ENCODE data around the gene CIRBP.
"Not testable (repeated sequence)": the region's sequence is repeated elsewhere in the genome, so short reads cannot be mapped to it uniquely, and the experiment has no call there.

The CIRBP gene

GRCh38 chr19:1304197-1304924, 35.2 kb downstream of the CIRBP start:
- no peak for TF ChIP-seq POLR2A (IDR thresholded peaks at IDR 0.05; ENCODE audit: low read length)
- no peak for TF ChIP-seq GATA1 (IDR thresholded peaks at IDR 0.05; ENCODE audit: low read depth, low read length)

GRCh38 chr19:1305354-1305753, 36.2 kb downstream of the CIRBP start:
- DNase-seq, result not testable (repeated sequence)

More at GRCh38 chr19:1304197-1304924, 35.2 kb downstream of the CIRBP start:
- no peak for DNase-seq

GRCh38 chr19:1307320-1307719, 38.2 kb downstream of the CIRBP start:
- DNase-seq, result no peak
- TF ChIP-seq POLR2A (IDR thresholded peaks at IDR 0.05; ENCODE audit: low read length) (no peak), GATA1 (IDR thresholded peaks at IDR 0.05; ENCODE audit: low read depth, low read length) (no peak)

- no peak for TF ChIP-seq GATA1 (IDR thresholded peaks at IDR 0.05; ENCODE audit: low read depth, low read length)
- TF ChIP-seq POLR2A (IDR thresholded peaks at IDR 0.05; ENCODE audit: low read length), result no peak
- DNase-seq, result no peak
Measured at GRCh38 chr19:1307755-1308303, 38.7 kb downstream of the CIRBP start.

- DNase-seq, result no peak
- no peak for TF ChIP-seq POLR2A (IDR thresholded peaks at IDR 0.05; ENCODE audit: low read length)
- TF ChIP-seq GATA1 (IDR thresholded peaks at IDR 0.05; ENCODE audit: low read depth, low read length), result no peak
Measured at GRCh38 chr19:1308718-1309117, 39.6 kb downstream of the CIRBP start.

- TF ChIP-seq GATA1 (IDR thresholded peaks at IDR 0.05; ENCODE audit: low read depth, low read length) (no peak), POLR2A (IDR thresholded peaks at IDR 0.05; ENCODE audit: low read length) (no peak)
- DNase-seq, result no peak
Measured at GRCh38 chr19:1309977-1310852, 41.1 kb downstream of the CIRBP start.

GRCh38 chr19:1310853-1311180, 41.7 kb downstream of the CIRBP start:
- no peak for DNase-seq
- TF ChIP-seq GATA1 (IDR thresholded peaks at IDR 0.05; ENCODE audit: low read depth, low read length) (no peak), POLR2A (IDR thresholded peaks at IDR 0.05; ENCODE audit: low read length) (no peak)

GRCh38 chr19:1311543-1312091, 42.5 kb downstream of the CIRBP start:
- TF ChIP-seq POLR2A (IDR thresholded peaks at IDR 0.05; ENCODE audit: low read length), result no peak
- TF ChIP-seq GATA1 (IDR thresholded peaks at IDR 0.05; ENCODE audit: low read depth, low read length), result no peak
- no peak for DNase-seq

GRCh38 chr19:1312767-1313694, 43.9 kb downstream of the CIRBP start:
- no peak for DNase-seq
- TF ChIP-seq POLR2A (IDR thresholded peaks at IDR 0.05; ENCODE audit: low read length), result no peak

GRCh38 chr19:1313695-1314613, 44.8 kb downstream of the CIRBP start:
- DNase-seq, result no peak
- no peak for TF ChIP-seq GATA1 (IDR thresholded peaks at IDR 0.05; ENCODE audit: low read depth, low read length)
- TF ChIP-seq POLR2A (IDR thresholded peaks at IDR 0.05; ENCODE audit: low read length), result no peak

GRCh38 chr19:1315470-1316166, 46.5 kb downstream of the CIRBP start:
- DNase-seq, result peak; percentile 49 to 56

GRCh38 chr19:1316466-1316865, 47.3 kb downstream of the CIRBP start:
- TF ChIP-seq POLR2A (IDR thresholded peaks at IDR 0.05; ENCODE audit: low read length) (no peak), GATA1 (IDR thresholded peaks at IDR 0.05; ENCODE audit: low read depth, low read length) (no peak)
- DNase-seq, result no peak

More at GRCh38 chr19:1315470-1316166, 46.5 kb downstream of the CIRBP start:
- TF ChIP-seq POLR2A (IDR thresholded peaks at IDR 0.05; ENCODE audit: low read length) (no peak), GATA1 (IDR thresholded peaks at IDR 0.05; ENCODE audit: low read depth, low read length) (no peak)
